GM12878 (cell line): ENCODE results near the gene KNSTRN.

ENCODE experiments used
- SMARCA5 ChIP-seq: fragments of 450-650 bp; IDR thresholded peaks from 2 replicates; pipeline ENCODE4 v1.6.1; 2017; ENCODE audit warnings: mild to moderate bottlenecking
- SREBF2 ChIP-seq: IDR thresholded peaks from 2 replicates; pipeline ENCODE4 v1.6.1; 2012; ENCODE audit warnings: mild to moderate bottlenecking, low read length
- WRNIP1 ChIP-seq: IDR thresholded peaks from 2 replicates; pipeline ENCODE4 v1.6.1; 2011; ENCODE audit warnings: low read depth, low read length, improper control_type of control experiment, borderline replicate concordance
- TF ChIP-seq, protein P1 (sequence below), 3 experiments: IDR thresholded peaks in 2 of 3; conservative IDR thresholded peaks in 1 of 3; 2 replicates each; pipeline ENCODE4 v1.5.1; 2011; ENCODE audit warnings: low read depth in 3 of 3, low read length in 3 of 3, mild to moderate bottlenecking in 3 of 3, control low read depth in 2 of 3, moderate library complexity in 2 of 3, inconsistent platforms in 1 of 3, mixed read lengths in 1 of 3; ENCODE audit not compliant: control insufficient read depth in 2 of 3, insufficient read depth in 1 of 3; ENCODE audit errors: extremely low read depth in 1 of 3

- no peak for TF ChIP-seq WRNIP1
- TF ChIP-seq, protein P1, sequence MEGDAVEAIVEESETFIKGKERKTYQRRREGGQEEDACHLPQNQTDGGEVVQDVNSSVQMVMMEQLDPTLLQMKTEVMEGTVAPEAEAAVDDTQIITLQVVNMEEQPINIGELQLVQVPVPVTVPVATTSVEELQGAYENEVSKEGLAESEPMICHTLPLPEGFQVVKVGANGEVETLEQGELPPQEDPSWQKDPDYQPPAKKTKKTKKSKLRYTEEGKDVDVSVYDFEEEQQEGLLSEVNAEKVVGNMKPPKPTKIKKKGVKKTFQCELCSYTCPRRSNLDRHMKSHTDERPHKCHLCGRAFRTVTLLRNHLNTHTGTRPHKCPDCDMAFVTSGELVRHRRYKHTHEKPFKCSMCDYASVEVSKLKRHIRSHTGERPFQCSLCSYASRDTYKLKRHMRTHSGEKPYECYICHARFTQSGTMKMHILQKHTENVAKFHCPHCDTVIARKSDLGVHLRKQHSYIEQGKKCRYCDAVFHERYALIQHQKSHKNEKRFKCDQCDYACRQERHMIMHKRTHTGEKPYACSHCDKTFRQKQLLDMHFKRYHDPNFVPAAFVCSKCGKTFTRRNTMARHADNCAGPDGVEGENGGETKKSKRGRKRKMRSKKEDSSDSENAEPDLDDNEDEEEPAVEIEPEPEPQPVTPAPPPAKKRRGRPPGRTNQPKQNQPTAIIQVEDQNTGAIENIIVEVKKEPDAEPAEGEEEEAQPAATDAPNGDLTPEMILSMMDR (IDR thresholded peaks at IDR 0.05 in 2 of 3, conservative IDR thresholded peaks at IDR 0.05 in 1 of 3; ENCODE audit: control insufficient read depth in 2 of 3, extremely low read depth in 1 of 3, insufficient read depth in 1 of 3, low read depth in 3 of 3, low read length in 3 of 3), result no peak
- TF ChIP-seq SMARCA5, result no peak
- no peak for TF ChIP-seq SREBF2
Measured at GRCh38 chr15:40413036-40413435, 30.5 kb downstream of the KNSTRN start.
